GM20000 (cell line): ENCODE measurements around the gene OR6C76.
"Not testable (repeated sequence)": the region's sequence is repeated elsewhere in the genome, so short reads cannot be mapped to it uniquely, and the experiment has no call there.

Source experiments
- DNase-seq: peaks from one replicate; pipeline ENCODE4 v3.0.0; 2012; ENCODE audit warnings: low spot score
- TF ChIP-seq, protein P1 (sequence below): IDR thresholded peaks from 2 replicates; pipeline ENCODE4 v1.5.1; 2012; ENCODE audit warnings: mild to moderate bottlenecking, control low read depth; ENCODE audit errors: extremely low read depth, missing control alignments

Gene OR6C76

DNA sequence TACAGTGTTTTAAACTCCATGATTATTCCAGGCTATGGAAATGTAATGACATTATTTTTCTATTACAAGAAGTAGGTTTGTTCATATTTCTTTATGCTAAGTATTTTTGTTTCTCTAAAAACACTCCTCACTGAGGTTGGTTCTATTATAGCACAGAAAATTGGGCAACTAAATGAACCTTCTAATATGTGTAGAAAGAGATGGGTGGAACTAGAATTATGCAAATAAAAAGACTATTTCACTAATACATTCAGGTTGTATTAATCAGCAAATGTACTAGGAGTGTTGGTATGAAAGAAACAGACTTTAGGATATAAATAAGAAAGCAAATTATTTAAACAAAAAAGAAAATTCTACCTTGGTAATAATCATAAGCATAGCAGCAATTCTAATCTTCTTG is 22.8 kb downstream of the OR6C76 start:
- TF ChIP-seq, protein P1, sequence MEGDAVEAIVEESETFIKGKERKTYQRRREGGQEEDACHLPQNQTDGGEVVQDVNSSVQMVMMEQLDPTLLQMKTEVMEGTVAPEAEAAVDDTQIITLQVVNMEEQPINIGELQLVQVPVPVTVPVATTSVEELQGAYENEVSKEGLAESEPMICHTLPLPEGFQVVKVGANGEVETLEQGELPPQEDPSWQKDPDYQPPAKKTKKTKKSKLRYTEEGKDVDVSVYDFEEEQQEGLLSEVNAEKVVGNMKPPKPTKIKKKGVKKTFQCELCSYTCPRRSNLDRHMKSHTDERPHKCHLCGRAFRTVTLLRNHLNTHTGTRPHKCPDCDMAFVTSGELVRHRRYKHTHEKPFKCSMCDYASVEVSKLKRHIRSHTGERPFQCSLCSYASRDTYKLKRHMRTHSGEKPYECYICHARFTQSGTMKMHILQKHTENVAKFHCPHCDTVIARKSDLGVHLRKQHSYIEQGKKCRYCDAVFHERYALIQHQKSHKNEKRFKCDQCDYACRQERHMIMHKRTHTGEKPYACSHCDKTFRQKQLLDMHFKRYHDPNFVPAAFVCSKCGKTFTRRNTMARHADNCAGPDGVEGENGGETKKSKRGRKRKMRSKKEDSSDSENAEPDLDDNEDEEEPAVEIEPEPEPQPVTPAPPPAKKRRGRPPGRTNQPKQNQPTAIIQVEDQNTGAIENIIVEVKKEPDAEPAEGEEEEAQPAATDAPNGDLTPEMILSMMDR: no peak
- DNase-seq: no peak

DNA sequence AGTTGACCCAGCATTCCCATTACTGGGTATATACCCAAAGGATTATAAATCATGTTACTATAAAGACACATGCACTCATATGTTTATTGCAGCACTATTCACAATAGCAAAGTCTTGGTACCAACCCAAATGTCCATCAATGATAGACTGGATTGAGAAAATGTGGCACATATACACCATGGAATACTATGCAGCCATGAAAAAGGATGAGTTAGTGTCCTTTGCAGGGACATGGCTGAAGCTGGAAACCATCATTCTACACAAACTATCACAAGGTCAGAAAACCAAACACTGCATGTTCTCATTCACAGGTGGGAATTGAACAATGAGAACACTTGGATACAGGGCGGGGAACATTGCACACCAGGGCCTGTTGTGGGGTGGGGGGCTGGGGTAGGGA is 38.9 kb downstream of the OR6C76 start:
- not testable (repeated sequence) for DNase-seq

DNA sequence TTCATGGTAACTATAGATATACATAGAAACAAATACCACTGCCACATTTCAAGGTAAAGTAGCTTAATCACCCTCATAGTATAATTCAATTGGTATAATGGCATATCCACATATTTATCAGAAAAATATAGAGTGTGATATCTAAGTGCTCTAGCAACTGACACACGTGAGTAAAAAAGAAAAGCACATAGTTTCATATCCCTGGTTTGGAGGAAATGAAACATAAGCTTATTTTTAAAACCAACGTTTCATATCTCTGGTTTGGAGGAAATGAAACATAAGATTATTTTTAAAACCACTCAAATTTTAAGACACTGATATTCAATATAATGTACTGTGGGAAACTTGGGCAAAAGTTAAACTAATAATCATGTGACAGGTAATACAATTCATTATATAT is 41.8 kb downstream of the OR6C76 start:
- TF ChIP-seq, protein P1: no peak
- no peak for DNase-seq

DNA sequence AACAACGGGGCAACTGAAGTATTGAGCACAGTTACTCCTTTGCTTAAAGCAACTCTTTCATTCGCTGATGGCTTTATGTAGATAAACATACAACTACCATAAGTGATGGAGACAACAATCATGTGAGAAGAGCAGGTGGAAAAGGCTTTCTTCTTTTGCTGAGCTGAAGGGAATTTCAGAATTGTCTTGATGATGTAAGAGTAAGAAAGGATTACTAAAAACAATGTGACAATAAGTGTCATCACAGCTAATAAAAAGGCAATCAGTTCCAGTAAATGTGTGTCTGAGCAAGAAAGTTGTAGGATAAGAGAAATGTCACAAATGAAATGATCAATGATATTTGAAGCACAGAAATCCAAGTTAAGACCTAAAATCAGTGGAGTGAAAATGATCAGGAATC is 43.2 kb downstream of the OR6C76 start:
- no peak for DNase-seq
- TF ChIP-seq, protein P1: no peak

DNA sequence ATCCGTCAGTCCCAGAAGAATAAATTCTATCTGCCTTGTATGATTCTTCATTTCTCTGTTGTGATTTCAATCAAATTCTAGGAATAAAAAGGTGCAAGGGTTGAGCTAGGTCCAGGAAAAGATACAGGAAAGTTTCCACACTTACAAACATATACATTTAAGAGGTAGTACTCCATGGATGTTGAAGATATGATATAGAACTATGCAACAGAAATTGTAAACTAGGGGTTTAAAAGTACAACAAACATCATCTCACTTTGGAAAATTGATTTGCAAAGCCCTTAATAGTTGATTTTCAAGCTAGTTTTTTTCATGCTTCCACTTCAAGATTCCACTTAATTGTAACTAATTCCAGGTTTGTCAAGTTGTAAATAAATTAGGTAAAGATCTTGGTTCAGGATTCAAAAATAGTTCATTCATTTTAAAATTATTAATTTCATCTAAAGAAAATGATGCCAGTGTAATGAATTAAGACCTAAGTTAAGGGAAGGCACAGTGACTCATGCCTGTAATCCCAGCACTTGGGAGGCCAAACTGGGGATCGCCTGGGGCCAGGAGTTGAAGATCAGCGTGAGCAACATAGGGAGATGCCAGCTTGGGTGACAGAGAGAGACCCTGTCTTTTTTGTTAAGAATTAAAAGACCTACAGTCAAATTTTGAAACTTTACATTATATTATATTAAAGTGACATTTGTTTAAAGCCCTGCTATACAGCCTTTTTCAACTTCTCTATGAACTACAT is 44.2 kb downstream of the OR6C76 start, which contains the start of gene OR6C70:
Gene OR6C70 (minus strand): TSS at position 51 of the 742 bp plus-strand sequence. CDS start 0 bp downstream, at position 51.
- TF ChIP-seq, protein P1: no peak
- no peak for DNase-seq

GRCh38 chr12:55472264-55472663 is 46.2 kb downstream of the OR6C76 start:
- no peak for DNase-seq
- TF ChIP-seq, protein P1: no peak
